HG03432 (cell line): ENCODE measurements around the gene CFAP61.
A peak's percentile ranks its signal among the peaks of the same experiment; 100 is the strongest.

Source experiments
- ATAC-seq: cut with Tn5 transposase; IDR thresholded peaks from one replicate; pipeline ENCODE4 v1.9.1; 2021; ENCODE audit warnings: mild to moderate bottlenecking, moderate library complexity; ENCODE audit not compliant: unreplicated experiment

The CFAP61 gene

DNA sequence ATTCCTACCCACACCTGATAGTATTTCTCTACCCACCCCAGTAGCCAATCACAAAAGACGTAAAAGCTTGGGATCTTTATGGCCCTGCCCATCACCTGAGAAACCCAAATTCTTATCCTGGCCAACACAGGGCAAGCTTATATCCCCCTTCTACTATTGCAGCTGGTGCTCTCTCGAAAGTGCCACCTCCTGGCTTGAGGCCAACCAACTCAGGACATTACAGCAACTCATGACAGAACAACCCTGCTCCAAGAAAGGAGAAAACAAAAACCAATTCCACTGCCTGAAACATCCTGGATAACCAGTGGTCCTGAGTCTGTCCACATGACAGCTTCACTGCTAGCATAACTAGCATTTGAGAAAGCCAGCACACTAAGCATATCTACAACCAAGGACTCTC lies 97.9 kb downstream of the CFAP61 start:
- ATAC-seq, result no peak

GRCh38 chr20:20160520-20160919 lies 108.2 kb downstream of the CFAP61 start:
- no peak for ATAC-seq

DNA sequence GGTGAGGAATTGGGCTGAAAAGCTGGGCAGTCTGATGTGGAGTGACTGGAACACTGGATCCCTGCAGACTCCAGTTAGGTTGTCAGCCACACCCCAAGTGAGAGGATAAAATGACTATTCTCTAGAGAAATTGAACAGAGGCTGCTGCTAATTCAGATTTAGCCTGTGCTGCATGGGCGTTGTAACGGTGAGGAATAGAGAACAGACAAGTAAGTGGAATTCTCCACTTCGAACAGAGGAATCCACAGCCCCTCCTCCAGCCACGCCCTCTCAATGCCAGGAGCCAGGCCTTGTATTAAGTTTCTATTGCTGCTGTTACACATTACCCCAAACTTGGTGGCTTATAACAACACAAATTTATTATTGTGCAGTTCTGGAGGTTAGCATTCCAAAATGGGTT lies 109.3 kb downstream of the CFAP61 start:
- no peak for ATAC-seq

- no peak for ATAC-seq
Observed at GRCh38 chr20:20167698-20168097, 115.4 kb downstream of the CFAP61 start.

GRCh38 chr20:20173254-20173653 lies 120.9 kb downstream of the CFAP61 start:
- ATAC-seq, result no peak

GRCh38 chr20:20174089-20174835 lies 121.9 kb downstream of the CFAP61 start:
- no peak for ATAC-seq

DNA sequence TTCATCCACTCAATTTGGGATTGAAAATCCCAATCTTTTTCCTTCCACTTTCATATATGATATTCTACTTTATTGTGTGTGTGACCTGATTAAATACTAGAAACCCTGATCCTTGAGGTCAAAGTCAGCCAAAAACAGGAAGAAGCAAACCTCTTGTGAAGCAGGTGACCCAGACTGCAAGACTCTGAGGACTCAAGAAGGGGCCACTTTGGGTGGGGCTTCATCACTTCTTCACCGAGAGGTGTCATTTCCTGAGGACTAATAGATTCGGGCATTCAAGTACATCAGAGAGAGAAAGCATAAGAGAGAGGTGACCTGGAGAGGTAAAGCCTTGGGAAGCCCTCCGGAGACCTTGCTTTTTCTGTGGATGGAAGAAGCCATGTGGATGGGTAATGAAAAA lies 129.0 kb downstream of the CFAP61 start:
- ATAC-seq, result no peak

DNA sequence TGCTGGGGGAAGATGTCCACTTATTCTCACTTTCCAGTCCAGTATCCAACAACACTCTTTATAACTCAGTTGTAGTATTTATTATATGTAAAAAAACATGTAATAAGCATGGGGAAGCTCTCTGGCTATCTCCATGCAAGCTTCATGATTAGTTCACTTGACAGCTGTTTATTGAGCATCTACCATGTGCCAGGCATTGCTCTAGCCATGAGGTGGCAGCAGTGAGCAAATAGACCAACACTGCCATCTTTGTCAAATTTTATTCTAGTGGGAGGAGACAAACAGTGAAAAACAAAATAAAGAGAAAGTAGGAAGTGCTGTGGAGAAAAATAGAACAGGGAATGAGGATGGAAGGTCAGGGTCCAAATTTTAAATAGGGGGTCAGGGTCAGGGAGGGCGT lies 131.8 kb downstream of the CFAP61 start:
- no peak for ATAC-seq

GRCh38 chr20:20184706-20185105 lies 132.4 kb downstream of the CFAP61 start:
- no peak for ATAC-seq

DNA sequence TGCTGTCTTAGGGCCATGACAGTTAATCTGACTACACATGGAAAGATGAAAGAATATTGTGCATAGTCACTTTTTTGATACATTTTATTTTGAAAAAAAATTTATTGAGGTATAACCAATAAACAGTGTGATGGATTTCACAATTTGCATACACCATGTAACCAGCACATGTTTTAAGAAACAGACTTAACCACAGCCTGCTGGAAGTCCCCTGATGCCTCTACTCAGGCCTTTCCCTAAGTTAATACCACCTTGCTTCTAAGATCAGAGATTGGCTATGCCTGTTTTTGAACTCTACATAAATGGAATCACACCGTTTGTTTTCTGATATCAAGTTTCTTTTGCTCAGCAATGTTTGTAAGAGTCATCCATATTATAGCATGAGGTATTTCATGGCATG lies 136.3 kb downstream of the CFAP61 start:
- ATAC-seq, result peak; percentile 70

GRCh38 chr20:20192366-20192765 lies 140.0 kb downstream of the CFAP61 start:
- no peak for ATAC-seq

GRCh38 chr20:20195021-20195705 lies 142.8 kb downstream of the CFAP61 start:
- no peak for ATAC-seq

- no peak for ATAC-seq
Observed at GRCh38 chr20:20196610-20197009, 144.3 kb downstream of the CFAP61 start.

DNA sequence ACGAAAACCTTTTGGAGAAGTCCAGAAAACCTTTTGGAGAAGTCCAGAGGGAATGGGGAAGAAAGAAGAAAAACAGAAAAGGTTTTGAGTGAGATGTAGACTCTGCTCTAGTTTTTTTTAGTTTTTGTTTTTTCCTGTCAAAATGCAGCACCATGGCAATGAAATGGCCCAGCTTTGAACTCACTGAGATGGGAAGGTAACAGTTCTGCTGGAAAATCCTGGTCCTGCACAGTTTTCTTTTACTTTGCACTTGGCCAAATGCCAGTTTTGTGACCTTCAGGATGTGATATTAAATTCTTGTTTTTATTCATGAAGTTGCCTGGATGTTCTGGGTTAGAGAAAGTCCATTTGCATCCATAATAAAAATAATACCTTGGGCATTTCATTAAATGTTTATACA lies 145.7 kb downstream of the CFAP61 start:
- no peak for ATAC-seq

DNA sequence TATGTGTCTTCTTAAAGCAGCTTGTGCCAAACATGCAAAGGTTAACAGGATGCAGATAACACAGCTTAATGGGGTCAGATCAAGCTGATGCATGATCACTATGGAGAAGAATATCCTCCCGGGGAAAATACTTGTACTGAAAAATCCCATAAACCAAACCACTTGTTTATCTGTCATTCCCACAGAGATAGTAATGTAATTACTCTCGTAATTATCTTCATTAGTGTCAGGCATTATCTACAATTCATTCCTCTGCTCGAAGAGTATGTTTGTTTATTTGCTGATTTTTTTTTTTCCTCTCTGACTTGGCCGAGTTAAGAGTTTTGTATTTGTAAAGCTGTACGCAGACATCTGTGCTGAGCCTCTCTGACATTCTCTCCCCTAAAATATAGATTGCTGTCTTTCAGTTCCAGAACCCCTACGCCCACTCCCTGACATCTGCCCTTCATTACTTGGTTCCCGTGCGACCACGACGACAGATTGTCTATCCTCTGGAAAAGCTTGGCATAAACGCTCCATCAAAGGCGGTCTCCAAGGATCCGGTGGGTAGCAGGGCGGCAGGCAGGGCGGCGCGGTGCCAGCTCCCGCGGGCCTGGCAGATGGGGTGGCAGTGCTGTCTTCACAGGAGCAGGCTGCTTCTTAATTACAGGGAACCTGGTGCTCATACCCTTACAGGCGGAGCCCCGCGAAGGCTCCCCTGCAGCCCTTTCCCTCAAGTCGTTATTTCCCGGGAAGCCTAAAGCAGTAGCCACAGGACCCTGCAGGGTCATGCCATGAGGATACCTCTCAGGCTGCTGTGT lies 147.2 kb downstream of the CFAP61 start:
- ATAC-seq, result no peak

DNA sequence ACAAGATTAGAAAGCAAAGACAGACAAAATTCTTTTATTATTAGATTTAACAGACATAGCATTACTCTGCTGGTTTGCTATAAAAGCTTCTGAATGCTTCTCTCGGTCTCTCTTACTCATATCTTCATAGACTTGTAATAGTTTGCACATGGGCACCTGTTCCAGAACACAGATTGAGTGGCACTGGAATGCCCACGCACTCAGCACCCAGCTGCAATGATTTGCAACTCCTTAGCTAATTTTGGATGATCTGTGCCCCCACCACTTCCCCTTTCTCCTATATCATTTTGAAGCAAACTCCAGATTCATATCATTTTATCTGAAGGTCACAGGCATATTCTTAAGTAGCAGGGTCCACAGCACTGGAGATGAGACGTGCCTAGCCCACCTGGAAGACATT lies 148.8 kb downstream of the CFAP61 start:
- no peak for ATAC-seq

GRCh38 chr20:20201639-20202038 lies 149.3 kb downstream of the CFAP61 start:
- ATAC-seq, result no peak

GRCh38 chr20:20202768-20203167 lies 150.4 kb downstream of the CFAP61 start:
- no peak for ATAC-seq

DNA sequence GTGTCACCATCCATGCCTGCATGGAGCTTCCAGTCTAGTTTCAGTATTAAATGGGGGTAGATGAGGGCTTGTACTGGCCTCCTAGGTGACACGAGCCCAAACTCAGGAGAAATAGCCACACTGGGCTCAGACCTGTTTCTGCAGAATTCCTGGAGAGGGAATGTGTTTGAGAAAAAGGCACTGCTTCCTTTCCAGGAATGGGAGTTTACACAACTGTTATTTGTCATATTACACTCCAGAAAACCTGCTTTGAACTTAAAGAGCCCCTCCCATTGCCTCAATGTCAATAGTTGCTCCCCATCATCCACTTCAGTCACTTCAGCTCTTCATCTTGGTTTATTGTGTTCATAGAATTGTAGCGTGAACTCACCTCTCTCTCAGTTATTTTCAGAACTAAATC lies 151.5 kb downstream of the CFAP61 start:
- ATAC-seq, result no peak

DNA sequence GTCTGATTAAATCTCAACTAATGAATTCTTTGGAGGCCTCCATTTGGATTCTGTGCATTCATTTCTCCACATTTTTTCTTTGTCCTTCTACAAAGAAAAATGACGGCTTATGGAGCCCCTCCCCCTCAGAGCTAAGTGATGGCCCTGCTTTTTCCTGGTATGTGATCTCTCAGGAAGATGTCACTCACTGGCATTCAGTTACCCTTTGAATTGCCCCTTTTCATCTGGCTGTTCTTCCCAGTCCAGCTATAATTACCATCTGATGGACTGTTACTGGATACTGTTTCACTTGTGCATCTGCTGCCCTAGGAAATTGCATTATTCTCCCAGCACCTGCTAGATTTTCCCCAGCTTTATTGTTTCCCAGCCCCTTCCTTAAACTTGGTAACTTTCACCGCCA lies 151.9 kb downstream of the CFAP61 start:
- ATAC-seq, result no peak

DNA sequence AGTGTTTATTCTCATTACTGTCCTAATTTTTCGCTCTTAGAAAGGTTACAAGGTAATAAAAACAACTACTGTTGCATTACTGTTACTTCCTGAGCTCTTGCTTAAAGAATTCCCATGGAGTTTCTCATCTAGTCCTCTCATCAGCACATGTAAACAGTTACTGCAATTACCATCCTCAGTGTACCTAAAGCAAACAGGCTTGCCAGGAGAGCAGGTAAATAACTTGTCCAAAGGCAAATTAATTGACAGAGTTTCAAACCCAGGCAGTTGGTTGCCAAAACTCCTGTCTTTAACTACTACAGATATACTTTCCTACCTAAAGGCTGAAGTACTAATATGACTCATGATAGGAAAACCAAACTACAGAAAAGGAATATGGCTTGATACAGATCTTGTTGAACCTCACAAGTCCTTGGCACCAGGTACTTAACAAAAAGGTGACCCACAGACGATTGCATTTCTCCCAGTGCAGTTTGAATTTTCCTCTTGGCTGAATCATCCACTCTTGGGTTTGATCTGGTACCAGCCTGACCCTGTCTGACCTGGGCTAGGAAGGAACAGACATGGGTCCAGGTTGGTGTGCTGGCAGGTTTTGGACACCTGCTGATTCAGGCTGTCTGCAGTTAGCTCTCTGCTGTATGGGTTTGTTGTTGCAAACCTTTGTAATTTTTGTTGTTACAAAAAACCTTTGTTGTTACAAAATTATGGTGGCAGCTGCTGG lies 153.0 kb downstream of the CFAP61 start:
- ATAC-seq, result no peak
